Raji (cell line): ENCODE data around the gene EPG5.

ENCODE experiments used
- POLR2A ChIP-seq: IDR thresholded peaks from 2 replicates; pipeline ENCODE4 v1.6.1; 2011; ENCODE audit warnings: low read depth, low read length, control low read depth; ENCODE audit not compliant: insufficient read depth

Gene EPG5

DNA sequence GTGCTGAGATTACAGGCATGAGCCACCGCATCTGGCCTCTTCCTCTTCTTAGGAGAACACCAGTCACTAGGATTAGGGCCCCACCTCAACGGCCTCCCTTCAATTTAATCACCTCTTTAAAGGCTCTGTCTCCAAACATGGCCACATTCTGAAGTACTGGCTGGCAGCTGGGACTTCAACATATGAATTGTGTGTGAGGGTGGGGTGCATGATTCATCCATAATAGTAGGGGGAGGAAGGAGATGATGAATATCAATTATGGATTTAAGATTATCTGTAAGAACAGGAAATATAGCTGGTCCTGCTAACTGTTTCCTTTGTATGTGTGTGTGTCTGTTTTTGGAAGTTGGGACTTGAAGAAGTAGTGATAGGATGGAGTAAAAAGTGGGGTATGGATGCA lies 14.7 kb upstream of the EPG5 start:
- TF ChIP-seq POLR2A: no peak

DNA sequence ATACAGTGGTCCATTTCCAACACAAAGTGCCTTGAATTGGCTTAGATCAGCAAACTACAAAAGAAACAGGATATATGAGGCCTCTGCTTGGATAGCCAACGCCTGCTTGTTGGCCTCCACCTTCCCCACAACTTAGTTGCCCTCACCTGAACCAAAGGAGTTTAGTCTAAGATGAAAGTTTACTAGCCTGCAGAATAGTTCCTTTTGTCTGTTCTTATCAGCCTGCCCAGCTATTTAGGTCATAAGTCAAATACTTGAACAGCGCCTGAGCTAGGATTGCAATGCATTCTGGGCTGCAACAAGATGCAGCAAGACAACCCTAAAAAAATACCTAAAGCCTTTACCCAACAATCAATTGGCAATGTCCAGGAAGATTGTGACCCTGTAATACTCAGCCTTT lies 13.1 kb upstream of the EPG5 start:
- no peak for TF ChIP-seq POLR2A

DNA sequence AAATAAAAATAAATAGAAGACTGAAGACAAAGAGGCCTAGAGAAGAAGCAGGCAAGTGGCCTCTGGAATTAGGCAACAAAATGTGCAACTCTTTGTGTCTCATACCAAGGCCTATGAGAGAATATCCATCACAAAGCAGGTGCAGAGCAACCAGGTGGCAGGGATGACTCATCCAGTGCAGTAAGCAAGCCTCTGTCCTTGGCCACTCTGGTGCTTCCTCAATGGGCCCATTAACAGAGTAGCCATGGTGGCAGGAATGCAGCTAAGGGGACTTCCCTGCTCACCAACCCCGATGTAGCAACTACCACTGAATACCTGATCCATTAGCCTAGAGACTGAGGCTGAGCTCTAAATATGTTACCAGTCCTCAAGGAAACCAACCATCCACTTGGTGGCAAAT lies 11.0 kb upstream of the EPG5 start:
- no peak for TF ChIP-seq POLR2A

DNA sequence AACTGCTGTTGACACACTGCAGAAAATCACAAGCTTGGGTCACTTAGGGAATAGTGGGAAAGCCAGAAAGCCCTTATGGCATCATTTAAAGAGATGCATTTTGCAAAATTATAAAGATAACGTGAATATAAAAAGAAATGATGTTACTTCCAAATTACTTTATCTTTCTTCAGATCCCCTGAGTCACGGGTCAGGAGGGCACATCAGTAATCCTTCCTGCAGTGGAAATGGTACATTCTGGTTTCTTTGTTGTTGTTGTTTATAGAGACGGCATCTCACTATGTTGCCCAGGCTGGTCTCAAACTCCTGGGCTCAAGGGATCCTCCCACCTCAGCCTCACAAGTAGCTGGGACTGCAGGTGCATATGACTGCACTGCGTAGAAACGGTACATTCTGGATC lies 9.8 kb upstream of the EPG5 start:
- no peak for TF ChIP-seq POLR2A

DNA sequence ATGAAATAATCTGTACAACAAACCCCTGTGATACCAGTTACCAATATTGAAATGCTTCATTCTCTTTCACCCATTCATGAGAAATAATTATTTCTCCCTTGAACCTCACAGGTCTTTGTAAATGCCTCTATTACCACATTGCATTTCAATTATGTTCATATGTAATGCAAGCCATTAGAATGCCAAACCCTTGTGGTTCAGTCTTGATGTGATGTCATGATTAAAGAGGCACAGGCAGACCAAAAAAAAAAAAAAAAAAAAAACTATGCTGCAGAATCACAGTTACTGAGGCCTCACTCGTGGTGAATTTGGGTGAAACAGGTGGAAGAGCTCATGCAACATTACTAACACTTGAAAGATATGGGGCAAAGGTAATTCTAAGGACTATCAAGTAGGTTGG lies 9.4 kb upstream of the EPG5 start:
- TF ChIP-seq POLR2A: no peak

DNA sequence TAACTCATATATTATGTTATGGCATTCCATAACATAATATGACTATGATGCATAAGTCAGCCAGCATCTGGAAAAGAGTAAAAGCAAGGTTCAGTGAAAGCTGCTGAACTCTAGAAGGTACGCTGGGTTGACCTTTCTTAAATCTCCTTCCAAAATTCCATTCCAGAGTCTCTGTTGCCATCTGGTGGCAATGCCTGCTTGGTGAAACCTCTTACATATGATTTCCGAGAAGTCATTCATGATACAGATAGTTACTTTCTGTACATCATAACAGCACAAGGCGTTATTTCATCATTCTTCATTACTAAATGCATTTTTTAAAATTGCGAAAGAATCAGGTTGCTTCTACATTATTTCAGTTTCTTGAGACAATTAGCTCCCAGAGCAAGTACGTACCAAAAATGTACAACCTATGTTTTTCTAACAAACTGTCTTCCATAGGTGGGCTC lies 7.0 kb upstream of the EPG5 start:
- TF ChIP-seq POLR2A: no peak

DNA sequence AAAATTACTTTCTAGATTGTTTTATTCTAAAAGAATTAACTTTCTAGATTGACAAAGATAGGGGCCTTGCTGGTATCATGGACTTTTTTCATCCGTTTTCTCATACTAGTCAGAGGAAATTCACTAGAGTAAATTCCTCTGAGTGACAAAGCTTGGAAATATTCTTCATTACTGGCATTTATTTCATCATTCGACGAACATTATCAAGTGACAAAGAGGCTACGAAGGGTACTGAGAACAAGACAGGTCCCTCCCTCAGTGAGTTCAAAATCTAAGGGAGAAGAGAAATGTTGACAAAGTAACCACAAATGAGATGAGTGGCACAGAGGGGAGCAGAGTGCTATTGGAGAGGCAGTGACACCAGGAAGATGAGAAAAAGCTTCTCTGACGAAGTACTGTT lies 4.3 kb downstream of the EPG5 start:
- no peak for TF ChIP-seq POLR2A

DNA sequence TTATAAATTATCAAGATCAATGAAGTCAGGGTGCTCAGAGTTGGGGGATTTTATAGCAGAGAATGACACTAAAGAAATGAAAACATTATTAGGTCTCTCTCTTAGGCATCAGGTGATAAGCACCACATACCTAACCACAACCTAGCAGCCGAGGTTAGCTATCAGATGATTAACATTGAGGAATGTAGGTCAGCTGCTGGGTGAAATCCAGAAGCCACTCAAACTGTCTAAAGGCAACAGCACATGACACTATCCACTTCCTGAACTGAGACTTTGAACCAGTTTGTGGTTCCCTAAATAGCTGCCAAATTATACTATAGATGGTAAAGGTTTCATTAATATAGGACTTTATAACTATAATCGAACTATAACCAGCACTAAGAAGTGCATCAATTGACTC lies 4.7 kb downstream of the EPG5 start:
- TF ChIP-seq POLR2A: no peak

DNA sequence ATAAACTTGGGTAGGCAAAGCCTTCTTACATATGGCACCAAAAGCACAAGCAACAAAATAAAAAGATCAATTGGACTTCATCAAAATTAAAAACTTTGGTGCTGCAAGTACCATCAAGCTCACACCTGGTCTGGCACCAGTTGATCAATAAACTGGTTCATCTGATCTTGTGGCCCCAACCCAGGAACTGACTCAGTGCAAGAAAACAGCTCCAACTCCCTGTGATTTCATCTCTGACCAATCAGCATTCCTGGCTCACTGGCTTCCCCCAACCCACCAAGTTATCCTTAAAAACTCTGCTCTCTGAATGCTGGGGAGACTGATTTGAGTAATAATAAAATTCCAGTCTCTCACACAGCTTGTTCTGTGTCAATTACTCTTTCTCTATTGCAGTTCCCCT lies 8.4 kb downstream of the EPG5 start:
- no peak for TF ChIP-seq POLR2A

DNA sequence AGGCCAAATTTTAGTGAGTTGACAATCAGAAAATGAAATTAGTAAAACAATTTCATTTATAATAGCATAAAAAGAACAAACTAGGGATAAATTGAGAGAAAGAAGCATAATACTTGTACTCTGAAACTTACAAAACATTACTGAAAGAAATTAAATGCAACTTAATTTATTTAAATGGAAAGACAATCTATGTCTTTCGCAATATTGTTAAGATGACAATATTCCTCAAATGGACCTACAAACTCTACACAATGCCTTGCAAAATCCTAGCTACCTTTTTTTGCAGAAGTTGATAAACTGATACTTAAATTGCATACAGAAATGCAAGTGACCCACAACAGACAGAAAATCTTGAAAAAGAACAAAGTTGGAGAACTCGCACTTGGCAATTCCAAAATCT lies 9.1 kb downstream of the EPG5 start:
- TF ChIP-seq POLR2A: no peak

DNA sequence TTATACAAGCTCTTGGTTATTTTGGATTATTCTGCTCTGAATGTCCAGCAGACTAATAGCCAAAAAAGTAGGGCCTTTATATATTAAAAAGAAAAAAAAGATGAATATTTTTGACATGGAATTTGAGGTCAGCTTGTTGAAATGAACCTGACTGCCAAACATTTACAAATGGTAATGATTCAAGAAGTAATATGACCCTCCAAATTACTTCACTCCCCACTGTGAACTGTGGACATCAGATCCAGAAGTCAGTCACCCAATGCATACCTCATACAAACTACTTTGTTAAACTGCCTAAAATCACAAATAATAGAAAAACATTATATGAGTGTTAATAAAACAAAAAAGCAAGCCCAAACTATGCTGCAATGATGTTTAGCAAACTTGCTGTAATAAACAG lies 10.0 kb downstream of the EPG5 start:
- no peak for TF ChIP-seq POLR2A

DNA sequence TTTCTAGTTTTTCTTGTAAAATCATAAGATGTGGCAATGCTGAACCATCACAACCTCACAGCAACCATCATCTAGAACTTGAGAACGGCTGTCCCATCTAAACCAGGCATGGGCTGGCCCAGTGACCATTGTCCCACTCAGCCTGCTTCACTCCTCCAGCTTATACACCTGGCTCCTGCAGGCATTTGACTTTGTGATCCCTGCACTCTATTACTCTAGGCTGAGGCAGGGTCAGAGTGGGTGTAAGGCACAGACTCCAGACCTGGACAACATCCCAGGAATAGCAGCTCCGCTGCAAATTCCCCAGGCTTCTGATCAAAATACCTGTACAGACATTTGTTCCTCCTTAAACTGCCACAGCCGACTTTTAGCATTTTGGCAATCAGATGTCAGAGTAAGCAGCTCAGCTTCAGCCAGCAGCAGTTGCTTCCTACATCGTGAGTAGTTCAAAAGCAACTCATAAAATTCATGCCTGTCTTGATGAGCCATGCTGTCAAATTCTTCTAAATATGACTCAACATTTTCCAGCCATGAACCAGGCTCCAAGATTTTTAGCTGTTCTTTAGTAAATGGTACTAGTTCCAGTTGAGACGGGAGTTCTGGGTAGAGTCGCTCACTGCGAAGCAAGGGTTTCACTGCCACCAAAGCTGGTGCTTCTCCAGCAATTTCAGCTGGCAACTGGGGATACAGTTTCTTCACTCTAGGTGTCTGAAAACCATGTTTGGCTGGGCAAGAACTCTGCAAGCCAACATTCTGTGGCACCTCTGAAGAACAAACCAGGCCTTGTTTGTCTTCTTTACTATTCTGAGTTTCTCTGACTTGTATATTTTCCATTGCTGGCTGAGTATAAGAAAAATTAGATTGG lies 12.8 kb downstream of the EPG5 start:
- no peak for TF ChIP-seq POLR2A

DNA sequence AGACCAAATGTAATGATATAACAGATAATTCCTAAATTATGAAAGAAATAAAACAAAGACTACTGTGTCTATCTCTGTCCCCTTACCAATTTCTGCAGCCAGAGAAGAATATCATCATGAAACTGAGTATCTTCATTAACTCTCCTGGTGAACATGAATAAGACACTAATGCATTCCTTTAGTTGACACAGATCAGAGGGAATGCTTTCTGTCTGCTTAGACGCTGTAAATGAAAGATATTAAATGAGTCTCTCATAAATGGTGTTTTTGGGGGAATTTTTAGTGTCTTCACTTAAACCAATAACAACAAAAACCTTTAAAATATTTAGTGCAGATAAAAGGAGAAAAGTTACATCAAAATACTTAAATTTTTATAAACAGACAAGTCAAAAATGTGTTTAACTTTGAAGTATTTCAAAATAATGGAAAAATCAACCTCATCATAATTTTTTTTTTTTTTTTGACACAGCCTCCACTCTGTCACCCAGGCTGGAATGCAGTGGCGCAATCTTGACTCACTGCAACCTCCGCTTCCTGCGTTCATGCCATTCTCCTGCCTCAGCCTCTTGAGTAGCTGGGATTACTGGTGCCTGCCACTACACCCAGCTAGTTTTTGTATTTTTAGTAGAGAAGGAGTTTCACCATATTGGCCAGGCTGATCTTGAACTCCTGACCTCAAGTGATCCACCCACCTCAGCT lies 16.0 kb downstream of the EPG5 start:
- no peak for TF ChIP-seq POLR2A

DNA sequence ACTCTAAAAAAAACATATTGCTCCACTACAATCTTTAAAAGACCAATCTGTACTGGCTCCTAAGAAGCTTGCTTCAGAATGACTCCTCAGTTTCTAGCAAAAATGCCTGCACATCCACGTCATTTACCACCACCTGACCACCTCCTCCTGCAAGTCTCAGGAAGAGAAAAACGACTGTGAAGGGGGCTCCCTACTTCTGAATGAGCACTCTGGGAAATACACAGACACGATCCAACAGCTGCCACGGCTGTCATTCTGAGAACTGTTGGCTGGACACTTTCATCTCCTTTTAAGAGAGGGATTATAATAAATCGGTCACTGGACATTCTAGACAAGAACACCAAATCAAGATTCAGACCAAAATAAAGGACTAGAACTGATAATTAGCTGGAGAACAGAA lies 21.5 kb downstream of the EPG5 start:
- TF ChIP-seq POLR2A: no peak

DNA sequence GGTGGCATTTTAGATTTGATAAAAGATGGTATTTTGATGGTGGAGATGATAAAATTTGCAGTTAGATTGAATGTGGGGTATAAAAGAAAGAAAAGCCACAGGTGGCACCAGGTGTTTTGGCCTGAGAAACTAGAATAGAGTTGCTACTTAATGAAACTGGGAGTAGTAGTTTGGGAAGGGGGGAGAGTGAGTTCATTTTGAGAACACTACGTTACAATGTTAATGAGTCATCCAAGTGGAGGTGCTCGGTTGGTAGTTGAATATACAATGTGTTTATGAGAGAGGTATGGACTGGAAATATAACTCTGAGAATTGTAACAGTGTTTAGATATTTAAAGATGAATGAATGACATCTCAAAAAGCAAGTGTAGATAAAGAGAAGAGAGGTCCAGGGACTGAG lies 26.4 kb downstream of the EPG5 start:
- no peak for TF ChIP-seq POLR2A

DNA sequence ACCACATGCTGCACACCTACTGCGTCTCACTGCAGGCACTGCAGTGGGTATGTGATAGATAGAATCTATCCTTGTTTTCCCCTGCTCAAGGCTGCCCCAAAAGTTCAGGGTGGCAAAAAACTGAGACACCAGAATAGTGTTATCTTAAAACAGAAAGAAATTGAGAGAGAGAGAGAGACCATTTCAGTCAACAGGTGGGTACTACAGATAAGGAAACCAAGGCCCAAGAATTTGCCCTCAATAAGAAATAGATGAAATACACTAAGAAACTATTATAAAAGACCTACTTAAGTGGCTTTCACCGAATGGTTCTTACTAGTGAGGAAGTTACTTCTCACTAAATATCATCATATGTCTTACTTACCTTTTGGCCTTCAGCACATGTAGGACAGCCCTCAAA lies 27.9 kb downstream of the EPG5 start:
- TF ChIP-seq POLR2A: no peak
